ENCODE results near the gene DOK6.
"Not testable (repeated sequence)": the region's sequence is repeated elsewhere in the genome, so short reads cannot be mapped to it uniquely, and the experiment has no call there.

The DOK6 gene

DNA sequence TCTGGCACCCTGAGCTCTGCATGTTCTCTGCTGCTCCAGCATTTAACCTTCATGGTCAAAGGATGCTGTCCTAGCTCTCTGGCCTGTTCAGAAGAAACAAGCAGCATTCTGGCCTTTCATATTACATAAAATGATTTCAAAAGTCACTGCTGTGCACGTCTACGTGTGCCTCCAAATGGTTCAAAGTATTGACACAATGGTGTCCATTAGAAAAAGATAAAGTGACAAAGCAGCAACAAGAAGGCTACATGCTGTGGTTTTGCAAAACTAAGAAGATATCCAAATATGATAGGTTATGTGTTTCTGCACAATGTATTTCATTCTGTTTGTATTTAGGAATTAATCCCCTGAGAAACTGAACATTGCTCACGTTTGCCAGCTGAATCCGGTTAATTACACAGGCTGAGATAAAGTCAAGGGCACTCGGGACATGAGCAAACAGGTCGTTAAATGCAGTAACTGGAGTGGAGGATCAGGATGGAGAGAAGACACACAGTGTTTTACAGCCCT lies 258.5 kb downstream of the DOK6 start:
- Histone ChIP-seq H3K4me1 (no peaks in the 10 kb centered on the region), H3K4me3 (no peak overlapping the region), H3K36me3 (no peaks in the 10 kb centered on the region), H3K27me3 (no peaks in the 10 kb centered on the region), H4K20me1 (no peaks in the 10 kb centered on the region), H3K4me2 (no peak overlapping the region), H3K9me3 (no peaks in the 10 kb centered on the region), H3K27ac (no peak overlapping the region), H3K9ac (no peak overlapping the region)
- TF ChIP-seq Cebpa-rat (IDR thresholded peaks at IDR 0.05), result no peak

DNA sequence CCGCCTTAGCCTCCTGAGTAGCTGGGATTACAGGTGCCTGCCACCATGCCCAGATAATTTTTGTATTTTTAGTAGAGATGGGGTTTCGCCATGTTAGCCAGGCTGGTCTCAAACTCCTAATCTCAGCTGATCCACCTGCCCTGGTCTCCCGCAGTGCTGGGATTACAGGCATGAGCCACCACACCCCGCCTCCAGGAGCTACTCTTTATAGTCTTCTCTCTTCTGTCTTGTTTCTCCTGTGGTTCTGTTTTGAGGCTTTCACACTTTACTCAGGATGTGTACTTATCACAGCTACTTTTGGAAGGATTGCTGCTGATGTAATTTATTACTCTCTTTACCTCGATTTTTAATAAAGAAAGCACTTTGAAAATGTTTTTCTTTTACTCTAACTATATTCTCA lies 261.4 kb downstream of the DOK6 start:
- H3K36me3 ChIP-seq, H3K27me3 ChIP-seq, H4K20me1 ChIP-seq, H3K4me3 ChIP-seq, H3K9ac ChIP-seq, H3K27ac ChIP-seq, H3K9me3 ChIP-seq, H3K4me1 ChIP-seq, H3K4me2 ChIP-seq: not testable (repeated sequence)

- Histone ChIP-seq H3K4me2 (no peak overlapping the region), H3K4me3 (no peak overlapping the region), H3K9ac (no peak overlapping the region), H3K4me1 (no peaks in the 10 kb centered on the region), H4K20me1 (no peaks in the 10 kb centered on the region), H3K27ac (no peak overlapping the region), H3K27me3 (no peaks in the 10 kb centered on the region), H3K9me3 (no peaks in the 10 kb centered on the region), H3K36me3 (no peaks in the 10 kb centered on the region)
- no peak for TF ChIP-seq Cebpa-rat (IDR thresholded peaks at IDR 0.05)
Measured at GRCh38 chr18:69664399-69664798, 263.7 kb downstream of the DOK6 start.

- H3K4me2 ChIP-seq, result no peak overlapping the region
- no peak overlapping the region for H3K4me3 ChIP-seq
- H3K27ac ChIP-seq, result no peak overlapping the region
- no peaks in the 10 kb centered on the region for H4K20me1 ChIP-seq
- H3K4me1 ChIP-seq, result no peaks in the 10 kb centered on the region
- TF ChIP-seq Cebpa-rat (IDR thresholded peaks at IDR 0.05), result no peak
- H3K9ac ChIP-seq, result no peak overlapping the region
- H3K27me3 ChIP-seq, result no peaks in the 10 kb centered on the region
- no peaks in the 10 kb centered on the region for H3K36me3 ChIP-seq
- H3K9me3 ChIP-seq, result no peaks in the 10 kb centered on the region
Measured at GRCh38 chr18:69674292-69674877, 273.7 kb downstream of the DOK6 start.

DNA sequence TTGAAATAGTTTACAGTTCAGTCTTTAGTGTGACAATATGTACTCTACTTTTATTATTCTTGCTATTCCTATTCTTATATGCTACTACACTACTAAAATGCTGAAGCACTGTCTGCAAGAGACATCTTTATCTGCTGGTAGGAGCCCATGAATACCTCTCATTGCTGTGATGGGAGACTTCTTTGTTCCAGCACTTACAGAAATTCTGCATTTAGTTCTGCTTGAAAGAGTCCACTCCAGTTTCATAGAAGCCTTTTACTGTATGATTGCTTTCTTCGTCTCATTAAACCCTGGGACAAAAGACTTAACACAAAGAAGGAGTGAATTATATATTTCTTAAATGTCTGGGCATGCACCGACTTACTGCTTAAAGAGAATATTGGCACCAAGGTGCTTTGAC lies 274.3 kb downstream of the DOK6 start:
- H3K4me3 ChIP-seq, result no peak overlapping the region
- no peaks in the 10 kb centered on the region for H3K4me1 ChIP-seq
- no peaks in the 10 kb centered on the region for H3K9me3 ChIP-seq
- H3K4me2 ChIP-seq, result no peak overlapping the region
- no peaks in the 10 kb centered on the region for H3K27me3 ChIP-seq
- H3K36me3 ChIP-seq, result no peaks in the 10 kb centered on the region
- H4K20me1 ChIP-seq, result no peaks in the 10 kb centered on the region
- no peak for TF ChIP-seq Cebpa-rat (IDR thresholded peaks at IDR 0.05)
- H3K9ac ChIP-seq, result no peak overlapping the region
- H3K27ac ChIP-seq, result no peak overlapping the region

DNA sequence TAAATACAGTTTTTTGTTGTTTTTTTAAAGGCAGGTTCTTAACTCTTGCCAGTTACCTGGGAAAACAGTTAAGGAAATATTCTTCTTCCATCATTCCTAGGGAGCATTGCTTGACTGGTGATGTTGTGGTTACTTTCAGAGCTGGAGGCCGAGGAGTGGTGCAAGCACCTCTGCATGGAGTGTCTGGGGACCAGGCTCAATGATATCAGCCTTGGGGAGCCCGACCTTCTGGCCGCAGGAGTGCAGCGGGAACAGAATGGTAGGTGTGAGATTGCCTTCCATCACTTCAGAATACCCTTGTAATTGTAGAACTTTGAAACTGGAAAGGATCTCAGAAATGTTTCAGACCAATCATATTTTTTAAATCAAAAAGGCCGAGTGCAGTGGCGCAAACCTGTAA lies 276.9 kb downstream of the DOK6 start:
- no peaks in the 10 kb centered on the region for H3K36me3 ChIP-seq
- no peaks in the 10 kb centered on the region for H3K9me3 ChIP-seq
- H3K27me3 ChIP-seq, result no peaks in the 10 kb centered on the region
- TF ChIP-seq Cebpa-rat (IDR thresholded peaks at IDR 0.05), result no peak
- H3K4me2 ChIP-seq, result no peak overlapping the region
- no peak overlapping the region for H3K9ac ChIP-seq
- no peaks in the 10 kb centered on the region for H3K4me1 ChIP-seq
- H3K27ac ChIP-seq, result no peak overlapping the region
- no peaks in the 10 kb centered on the region for H4K20me1 ChIP-seq
- no peak overlapping the region for H3K4me3 ChIP-seq

DNA sequence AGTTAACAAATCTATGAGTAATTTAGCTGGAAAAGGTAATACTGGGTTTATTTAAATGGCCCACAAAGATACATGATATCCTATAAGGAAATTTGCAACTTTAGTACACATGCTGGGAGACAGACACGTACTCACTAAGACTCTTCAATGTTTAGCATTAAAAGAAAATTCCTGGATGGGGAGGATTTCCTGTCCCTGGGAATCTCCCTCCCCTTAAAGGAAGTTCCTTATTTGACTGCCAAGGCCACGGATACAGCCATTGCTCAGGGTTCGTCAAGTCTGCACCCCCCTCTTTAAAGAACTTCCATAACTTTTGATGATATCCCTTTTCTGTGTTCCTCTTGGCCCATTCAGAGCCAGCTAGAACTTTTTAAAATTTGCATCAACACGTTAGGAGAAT lies 279.4 kb downstream of the DOK6 start:
- Histone ChIP-seq H3K27ac (no peak overlapping the region), H3K4me2 (no peak overlapping the region), H3K9me3 (no peaks in the 10 kb centered on the region), H4K20me1 (no peaks in the 10 kb centered on the region), H3K27me3 (no peaks in the 10 kb centered on the region), H3K4me1 (no peaks in the 10 kb centered on the region), H3K4me3 (no peak overlapping the region), H3K9ac (no peak overlapping the region), H3K36me3 (no peaks in the 10 kb centered on the region)
- no peak for TF ChIP-seq Cebpa-rat (IDR thresholded peaks at IDR 0.05)

DNA sequence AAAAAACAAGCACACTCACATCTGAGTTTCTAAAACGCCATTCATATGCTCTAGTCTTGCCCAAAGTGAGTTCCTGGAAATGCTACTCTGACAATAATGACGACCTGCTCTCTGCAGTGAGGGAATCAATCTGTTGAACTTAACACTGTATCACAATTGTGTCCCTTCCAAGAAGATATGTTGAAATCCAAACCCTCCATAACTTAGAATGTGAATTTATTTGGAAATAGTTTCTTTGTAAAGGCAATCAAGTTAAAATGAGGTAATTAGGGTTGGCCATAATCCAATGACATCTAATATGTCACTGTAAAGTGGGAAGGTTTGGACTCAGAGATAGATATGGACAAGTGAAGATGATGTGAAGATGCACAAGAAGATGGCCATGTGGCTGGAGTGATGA lies 282.5 kb downstream of the DOK6 start:
- Histone ChIP-seq H3K4me3 (no peak overlapping the region), H3K27ac (no peak overlapping the region), H3K9ac (no peak overlapping the region), H3K4me1 (no peaks in the 10 kb centered on the region), H3K9me3 (no peaks in the 10 kb centered on the region), H4K20me1 (no peaks in the 10 kb centered on the region), H3K27me3 (no peaks in the 10 kb centered on the region), H3K36me3 (no peaks in the 10 kb centered on the region), H3K4me2 (no peak overlapping the region)
- no peak for TF ChIP-seq Cebpa-rat (IDR thresholded peaks at IDR 0.05)

GRCh38 chr18:69684789-69685188 lies 284.1 kb downstream of the DOK6 start:
- H3K9me3 ChIP-seq, result no peaks in the 10 kb centered on the region

DNA sequence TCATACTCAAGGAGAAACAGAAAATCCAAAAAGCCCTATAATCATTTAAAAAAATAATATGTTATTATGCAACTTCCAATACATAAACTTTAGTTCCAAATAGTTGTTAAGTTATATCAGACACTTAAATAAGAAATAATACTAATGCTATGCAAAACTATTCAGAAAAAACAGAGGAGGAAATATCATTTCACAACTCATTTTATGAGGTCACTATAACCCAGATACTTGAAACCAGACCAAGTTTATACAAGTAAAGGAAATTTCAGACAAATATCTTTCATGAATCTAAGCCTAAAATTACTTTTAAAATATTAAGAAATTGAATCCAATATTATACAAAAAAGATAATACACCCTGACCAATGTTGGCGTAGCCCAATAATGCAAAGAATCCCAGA lies 286.2 kb downstream of the DOK6 start:
- no peaks in the 10 kb centered on the region for H3K27me3 ChIP-seq
- H3K27ac ChIP-seq, result no peak overlapping the region
- no peaks in the 10 kb centered on the region for H3K36me3 ChIP-seq
- H3K4me2 ChIP-seq, result no peak overlapping the region
- H3K4me1 ChIP-seq, result no peaks in the 10 kb centered on the region
- no peak overlapping the region for H3K4me3 ChIP-seq
- no peak for TF ChIP-seq Cebpa-rat (IDR thresholded peaks at IDR 0.05)
- no peaks in the 10 kb centered on the region for H3K9me3 ChIP-seq
- no peaks in the 10 kb centered on the region for H4K20me1 ChIP-seq
- no peak overlapping the region for H3K9ac ChIP-seq

More at GRCh38 chr18:69684789-69685188, 284.1 kb downstream of the DOK6 start:
- no peak for TF ChIP-seq Cebpa-rat (IDR thresholded peaks at IDR 0.05)
- Histone ChIP-seq H3K4me1 (no peaks in the 10 kb centered on the region), H3K4me2 (no peak overlapping the region), H3K9ac (no peak overlapping the region), H3K27ac (no peak overlapping the region), H4K20me1 (no peaks in the 10 kb centered on the region), H3K36me3 (no peaks in the 10 kb centered on the region), H3K4me3 (no peak overlapping the region), H3K27me3 (no peaks in the 10 kb centered on the region)
